Breast epithelium (tissue), 4 donors: Measurements from ENCODE around the gene RGMA. TPM values are rescaled to one million over a fixed set of nuclear protein-coding genes. Genes with fewer than 3 reads are reported as not detected.

Experiments
- DNase-seq, 2 donors: peaks; one replicate each; pipeline ENCODE4 v3.0.0-alpha.2; 2019; ENCODE audit warnings: low spot score in 2 of 2
- H3K27ac ChIP-seq, 2 donors: fragments of 200-600 bp; sonication (generic) in 1 of 2; one replicate each; pipeline ENCODE4 v1.5.1; 2016 to 2019; ENCODE audit warnings: mild to moderate bottlenecking in 1 of 2
- H3K27me3 ChIP-seq, 2 donors: fragments of 200-600 bp; sonication (generic) in 1 of 2; one replicate each; pipeline versions ENCODE4 v1.5.1 to v1.6.0; 2017 to 2019; ENCODE audit warnings: control low read depth in 1 of 2, mild to moderate bottlenecking in 1 of 2
- H3K36me3 ChIP-seq: fragments of 200-600 bp; one replicate; pipeline ENCODE4 v1.5.1; 2019
- H3K4me1 ChIP-seq, 2 donors: fragments of 200-600 bp; sonication (generic); one replicate each; pipeline ENCODE4 v1.5.1; 2016 to 2019; ENCODE audit warnings: control low read depth in 1 of 2
- H3K4me3 ChIP-seq, 3 donors: fragments of 200-600 bp; sonication (generic); 1 replicate in 2 of 3; 2 replicates in 1 of 3; pipeline ENCODE4 v1.5.1; 2016 to 2019; ENCODE audit warnings: mild to moderate bottlenecking in 3 of 3, moderate library complexity in 2 of 3
- H3K9me3 ChIP-seq, 2 donors: fragments of 200-600 bp; sonication (generic) in 1 of 2; one replicate each; pipeline ENCODE4 v1.5.1; 2016 to 2019; ENCODE audit warnings: control low read depth in 1 of 2
- POLR2A ChIP-seq: fragments of 450-650 bp; IDR thresholded peaks from one replicate; pipeline ENCODE4 v1.6.1; 2016; ENCODE audit warnings: antibody characterized with exemption, mild to moderate bottlenecking, moderate library complexity
- POLR2AphosphoS5 ChIP-seq, 3 donors: sonication (generic); formaldehyde crosslinking; IDR thresholded peaks; one replicate each; pipeline ENCODE4 v1.6.1; 2017; ENCODE audit warnings: antibody characterized with exemption in 3 of 3
- intact Hi-C: fragments of 100-400 bp; cut with DNase I; formaldehyde crosslinking; loops from one replicate; pipeline ENCODE4 v1.15.1; 2023; ENCODE audit warnings: low total_unique reads
- total RNA-seq, 3 donors: library from RNA; depleted of rRNA; stranded (reverse); fragments of >200 nt; gene quantifications; one replicate each; pipeline ENCODE4 v1.1.0, GENCODE V29; 2016
- TF ChIP-seq, protein P1 (sequence below), 3 donors: fragments of 450-650 bp; IDR thresholded peaks; one replicate each; pipeline ENCODE4 v1.5.1; 2016 to 2017; ENCODE audit warnings: antibody characterized with exemption in 3 of 3, mild to moderate bottlenecking in 3 of 3, moderate library complexity in 3 of 3

Gene RGMA
- total RNA-seq, 3 donors from 2014 or later = 9.7 to 17.7 (median 14.4) TPM

GRCh38 chr15:93080451-93080850 lies 8.6 kb downstream of the RGMA start:
- Histone ChIP-seq H3K9me3 (no peaks in the 10 kb centered on the region), H3K4me1 (no peaks in the 10 kb centered on the region), H3K27me3 (no peaks in the 10 kb centered on the region), H3K4me3 (no peak overlapping the region), H3K36me3 (no peaks in the 10 kb centered on the region), H3K27ac (peak overlapping the region in 1 of 2 donors; percentile 1)
- TF ChIP-seq POLR2AphosphoS5 (IDR thresholded peaks at IDR 0.05) (no peak), POLR2A (no peak)
- TF ChIP-seq, protein P1, sequence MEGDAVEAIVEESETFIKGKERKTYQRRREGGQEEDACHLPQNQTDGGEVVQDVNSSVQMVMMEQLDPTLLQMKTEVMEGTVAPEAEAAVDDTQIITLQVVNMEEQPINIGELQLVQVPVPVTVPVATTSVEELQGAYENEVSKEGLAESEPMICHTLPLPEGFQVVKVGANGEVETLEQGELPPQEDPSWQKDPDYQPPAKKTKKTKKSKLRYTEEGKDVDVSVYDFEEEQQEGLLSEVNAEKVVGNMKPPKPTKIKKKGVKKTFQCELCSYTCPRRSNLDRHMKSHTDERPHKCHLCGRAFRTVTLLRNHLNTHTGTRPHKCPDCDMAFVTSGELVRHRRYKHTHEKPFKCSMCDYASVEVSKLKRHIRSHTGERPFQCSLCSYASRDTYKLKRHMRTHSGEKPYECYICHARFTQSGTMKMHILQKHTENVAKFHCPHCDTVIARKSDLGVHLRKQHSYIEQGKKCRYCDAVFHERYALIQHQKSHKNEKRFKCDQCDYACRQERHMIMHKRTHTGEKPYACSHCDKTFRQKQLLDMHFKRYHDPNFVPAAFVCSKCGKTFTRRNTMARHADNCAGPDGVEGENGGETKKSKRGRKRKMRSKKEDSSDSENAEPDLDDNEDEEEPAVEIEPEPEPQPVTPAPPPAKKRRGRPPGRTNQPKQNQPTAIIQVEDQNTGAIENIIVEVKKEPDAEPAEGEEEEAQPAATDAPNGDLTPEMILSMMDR (IDR thresholded peaks at IDR 0.05) = no peak
- no peak for DNase-seq
- intact Hi-C loops = no loop called here

- intact Hi-C loops = no loop called here
- no peaks in the 10 kb centered on the region for H3K4me1 ChIP-seq
- no peak overlapping the region for H3K4me3 ChIP-seq
- H3K27ac ChIP-seq = peak overlapping the region in 1 of 2 donors; percentile 40
- DNase-seq = no peak
- TF ChIP-seq, protein P1 (IDR thresholded peaks at IDR 0.05) = no peak
- TF ChIP-seq POLR2A = no peak
- no peak for TF ChIP-seq POLR2AphosphoS5 (IDR thresholded peaks at IDR 0.05)
- H3K9me3 ChIP-seq = no peaks in the 10 kb centered on the region
- H3K27me3 ChIP-seq = no peaks in the 10 kb centered on the region
- no peaks in the 10 kb centered on the region for H3K36me3 ChIP-seq
Measured at GRCh38 chr15:93076875-93077274, 12.1 kb downstream of the RGMA start.

GRCh38 chr15:93076217-93076616 lies 12.8 kb downstream of the RGMA start:
- Histone ChIP-seq H3K27me3 (no peaks in the 10 kb centered on the region), H3K4me3 (no peak overlapping the region), H3K9me3 (no peaks in the 10 kb centered on the region), H3K27ac (peak overlapping the region in 1 of 2 donors; percentile 26), H3K36me3 (no peaks in the 10 kb centered on the region), H3K4me1 (no peaks in the 10 kb centered on the region)
- intact Hi-C loops = no loop called here
- no peak for DNase-seq
- TF ChIP-seq POLR2A (no peak), POLR2AphosphoS5 (IDR thresholded peaks at IDR 0.05) (no peak)
- TF ChIP-seq, protein P1 (IDR thresholded peaks at IDR 0.05) = no peak

DNA sequence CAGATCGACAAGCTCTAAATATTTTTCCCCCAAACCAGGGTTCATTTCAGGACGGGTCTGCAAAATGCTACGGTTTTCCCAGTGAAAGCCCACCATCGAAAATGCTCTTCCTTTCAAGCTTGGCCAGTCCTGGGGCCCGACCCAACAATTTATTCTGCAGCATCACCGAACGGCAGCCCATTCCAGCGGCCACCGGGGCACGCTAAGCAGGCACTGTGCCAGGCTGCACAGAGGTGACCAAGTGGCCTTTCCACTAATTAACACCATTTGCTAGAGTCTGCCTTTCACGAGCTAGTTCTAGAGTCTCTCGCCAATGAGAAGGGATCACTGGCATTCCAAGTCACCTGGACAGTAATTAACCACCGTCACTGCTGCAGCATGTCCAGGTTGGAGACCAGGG lies 14.4 kb downstream of the RGMA start:
- Histone ChIP-seq H3K27me3 (no peaks in the 10 kb centered on the region), H3K27ac (peak overlapping the region in 1 of 2 donors; percentile 92), H3K4me1 (no peaks in the 10 kb centered on the region), H3K4me3 (peak overlapping the region in 1 of 3 donors; percentile 82), H3K36me3 (no peaks in the 10 kb centered on the region), H3K9me3 (no peaks in the 10 kb centered on the region)
- no peak for DNase-seq
- intact Hi-C loops = no loop called here
- TF ChIP-seq, protein P1 (IDR thresholded peaks at IDR 0.05) = no peak
- TF ChIP-seq POLR2AphosphoS5 (IDR thresholded peaks at IDR 0.05) (no peak), POLR2A (no peak)

DNA sequence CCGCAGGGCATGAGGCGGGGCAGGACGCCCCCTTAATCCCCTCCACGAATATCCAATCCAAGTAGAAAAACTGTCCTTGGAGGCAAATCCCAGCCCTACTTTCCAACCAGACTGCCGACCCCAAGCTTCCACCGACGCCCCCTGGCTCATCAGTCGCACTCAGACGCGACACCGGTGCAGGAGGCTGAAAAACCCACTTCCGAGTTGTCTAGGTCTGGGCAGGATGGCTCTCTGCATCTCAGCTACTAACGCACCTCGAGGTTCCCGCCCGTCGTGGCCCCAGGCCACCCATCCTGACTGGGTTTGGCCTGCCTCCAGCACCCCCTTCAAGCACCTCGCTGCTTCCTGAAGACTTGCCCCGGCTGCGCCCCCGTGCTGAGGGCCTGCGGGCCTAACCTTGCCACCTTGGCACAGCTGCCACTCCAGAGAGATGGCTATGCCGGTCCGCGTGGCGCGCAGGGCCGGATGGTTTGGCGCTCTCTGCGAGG lies 15.5 kb downstream of the RGMA start:
- Histone ChIP-seq H3K36me3 (no peaks in the 10 kb centered on the region), H3K4me1 (no peaks in the 10 kb centered on the region), H3K27me3 (no peaks in the 10 kb centered on the region), H3K9me3 (no peaks in the 10 kb centered on the region), H3K4me3 (peak overlapping the region; percentile 79 to 84 (median 82)), H3K27ac (peak overlapping the region; percentile 63 to 92)
- no peak for TF ChIP-seq POLR2A
- TF ChIP-seq, protein P1 (IDR thresholded peaks at IDR 0.05) = no peak
- no peak for TF ChIP-seq POLR2AphosphoS5 (IDR thresholded peaks at IDR 0.05)
- intact Hi-C loops = no loop called here
- DNase-seq = no peak
